WTC11 (cell line): ENCODE results near the gene EFCAB8. TPM values are rescaled to one million over a fixed set of nuclear protein-coding genes. Genes with fewer than 3 reads are reported as not detected.

Experiments used
- ATAC-seq: fragments of 200-7000 bp; cut with Tn5 transposase; 2 replicates; pipeline ENCODE4 v1.10.0; 2021; ENCODE audit warnings: mild to moderate bottlenecking, moderate library complexity
- CTCF ChIA-PET: fragments of 300-600 bp; sonication (Branson Sonifier 250); formaldehyde crosslinking; loops from one replicate; lab custom pipeline; 2021; ENCODE audit warnings: antibody characterized with exemption; lab: Charles Lee
- POLR2A ChIA-PET: fragments of 350-600 bp; sonication (Branson Sonifier 250); formaldehyde crosslinking; loops from one replicate; lab custom pipeline; 2021; ENCODE audit warnings: antibody characterized with exemption; lab: Charles Lee
- DNase-seq: peaks from one replicate; pipeline ENCODE4 v3.0.0; 2021; ENCODE audit warnings: low spot score
- H3K27ac Mint-ChIP-seq: 2 replicates; pipeline ENCODE4 v1.8.0; 2021; ENCODE audit warnings: mixed read lengths
- H3K27me3 Mint-ChIP-seq: 2 replicates; pipeline ENCODE4 v1.8.0; 2021; ENCODE audit warnings: low read depth, mild to moderate bottlenecking, moderate library complexity, mixed read lengths
- H3K36me3 Mint-ChIP-seq: 2 replicates; pipeline ENCODE4 v1.8.0; 2021; ENCODE audit warnings: mixed read lengths
- H3K4me1 Mint-ChIP-seq: 2 replicates; pipeline ENCODE4 v1.8.0; 2022; ENCODE audit warnings: mixed read lengths
- H3K4me3 Mint-ChIP-seq: 2 replicates; pipeline ENCODE4 v1.8.0; 2021; ENCODE audit warnings: mild to moderate bottlenecking, moderate library complexity, mixed read lengths
- H3K9me3 Mint-ChIP-seq: 2 replicates; pipeline ENCODE4 v1.8.0; 2021; ENCODE audit warnings: mixed read lengths
- CBFB ChIP-seq: sonication (generic); formaldehyde crosslinking; IDR thresholded peaks from 2 replicates; pipeline ENCODE4 v1.8.1; 2022; ENCODE audit warnings: mild to moderate bottlenecking, low read depth, missing genetic modification reagents
- CTCF ChIP-seq: fragments of 200-600 bp; IDR thresholded peaks from 2 replicates; pipeline ENCODE4 v1.8.0; 2022; ENCODE audit warnings: antibody characterized with exemption
- EMX1 ChIP-seq: fragments of 250-450 bp; sonication (Bioruptor Pico); IDR thresholded peaks from 2 replicates; pipeline ENCODE4 v1.8.0; 2021; ENCODE audit warnings: mild to moderate bottlenecking
- FOXP4 ChIP-seq: sonication (generic); formaldehyde crosslinking; IDR thresholded peaks from 2 replicates; pipeline ENCODE4 v1.8.0; 2022; ENCODE audit warnings: mild to moderate bottlenecking, missing genetic modification reagents
- PRDM15 ChIP-seq: sonication (generic); formaldehyde crosslinking; IDR thresholded peaks from 2 replicates; pipeline ENCODE4 v1.8.0; 2022; ENCODE audit warnings: missing genetic modification reagents
- RORB ChIP-seq: fragments of 250-450 bp; sonication (Bioruptor Pico); IDR thresholded peaks from 2 replicates; pipeline ENCODE4 v1.9.0; 2021; ENCODE audit warnings: mild to moderate bottlenecking
- SMAD4 ChIP-seq: sonication (generic); formaldehyde crosslinking; IDR thresholded peaks from 2 replicates; pipeline ENCODE4 v1.8.0; 2022; ENCODE audit warnings: mild to moderate bottlenecking, missing genetic modification reagents
- TCF7 ChIP-seq: sonication (generic); formaldehyde crosslinking; IDR thresholded peaks from 2 replicates; pipeline ENCODE4 v1.8.0; 2022; ENCODE audit warnings: mild to moderate bottlenecking, low read depth, missing genetic modification reagents, moderate library complexity
- ZBTB43 ChIP-seq: sonication (generic); formaldehyde crosslinking; IDR thresholded peaks from 2 replicates; pipeline ENCODE4 v1.8.1; 2023; ENCODE audit warnings: mild to moderate bottlenecking, missing genetic modification reagents
- ZNF138 ChIP-seq: sonication (generic); formaldehyde crosslinking; conservative IDR thresholded peaks from 2 replicates; pipeline ENCODE4 v1.8.1; 2022; ENCODE audit warnings: mild to moderate bottlenecking, moderate library complexity, missing genetic modification reagents
- ZNF532 ChIP-seq: fragments of 250-450 bp; sonication (Bioruptor Pico); IDR thresholded peaks from 2 replicates; pipeline ENCODE4 v1.9.0; 2021; ENCODE audit warnings: mild to moderate bottlenecking, borderline replicate concordance
- total RNA-seq: library from RNA; stranded (reverse); gene quantifications from 3 replicates; pipeline ENCODE4 v1.2.3, GENCODE V29; 2021
- TF ChIP-seq, protein P1 (sequence below): fragments of 250-450 bp; sonication (Bioruptor Pico); conservative IDR thresholded peaks from 2 replicates; pipeline ENCODE4 v1.9.0; 2021; ENCODE audit warnings: mild to moderate bottlenecking
- TF ChIP-seq, protein P2 (sequence below): sonication (generic); formaldehyde crosslinking; IDR thresholded peaks from 2 replicates; pipeline ENCODE4 v1.8.1; 2022; ENCODE audit warnings: low read depth, missing genetic modification reagents, borderline replicate concordance
- TF ChIP-seq, protein P3 (sequence below): fragments of 250-450 bp; sonication (Bioruptor Pico); IDR thresholded peaks from 2 replicates; pipeline ENCODE4 v2.1.2; 2022; ENCODE audit warnings: mild to moderate bottlenecking, moderate library complexity

The EFCAB8 gene
- total RNA-seq, 1 experiment from 2014 or later = 0.17 TPM

DNA sequence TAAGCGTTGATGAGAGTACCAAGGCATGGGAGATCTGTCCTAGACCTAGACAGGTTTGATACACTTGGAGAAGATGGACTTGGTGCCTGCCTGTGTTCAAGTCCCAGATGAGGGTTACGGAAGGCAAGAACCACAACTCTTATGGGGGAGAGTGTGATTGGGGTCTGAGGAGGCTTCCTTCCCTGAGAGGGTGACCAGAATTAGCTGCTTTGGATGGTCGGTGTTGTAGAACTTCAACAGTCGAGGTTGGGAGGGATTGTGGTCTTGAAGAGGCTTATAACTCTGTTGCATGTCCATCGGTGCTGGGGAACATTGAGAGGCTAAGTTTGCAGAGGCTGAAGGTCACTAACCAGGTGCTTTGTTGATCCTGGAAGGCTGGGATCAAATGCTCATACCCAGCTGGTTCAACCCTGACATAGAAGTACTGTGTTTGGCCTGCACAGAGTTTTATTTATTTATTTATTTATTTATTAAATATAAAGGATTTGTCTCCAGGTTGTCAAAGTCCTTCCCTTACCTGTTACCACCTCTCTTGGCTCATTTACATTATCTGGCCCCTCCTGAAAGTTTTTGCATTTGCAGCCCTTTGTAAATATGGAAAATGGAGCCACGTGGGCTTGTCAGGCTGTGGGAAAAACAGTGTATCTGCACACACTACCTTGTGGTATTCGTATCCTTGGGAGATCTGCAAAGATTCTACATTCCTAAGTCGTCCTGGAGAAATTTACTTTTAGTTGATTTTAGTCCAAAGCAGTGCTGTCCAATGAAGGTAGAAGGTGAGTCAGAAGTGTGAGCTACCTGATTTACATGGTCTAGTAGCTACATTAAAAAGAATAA lies 15.8 kb upstream of the EFCAB8 start:
- H3K4me3 Mint-ChIP-seq = no peak overlapping the region
- TF ChIP-seq ZNF532 (CRISPR knock-in tag) = no peak
- DNase-seq (no peak), ATAC-seq (no peak)
- H3K27ac Mint-ChIP-seq = peak overlapping the region; percentile 93
- H3K9me3 Mint-ChIP-seq = no peaks in the 10 kb centered on the region
- POLR2A ChIA-PET = no interaction called here
- peaks cover 17% of the 10 kb centered on the region for H3K4me1 Mint-ChIP-seq
- H3K36me3 Mint-ChIP-seq = peaks cover 62% of the 10 kb centered on the region
- H3K27me3 Mint-ChIP-seq = no peaks in the 10 kb centered on the region
- CTCF ChIA-PET = interaction anchor here (1.0 to 1.7 kb wide), 4 partner anchors 13 to 64 kb away, joined by 3 to 10 read pairs (median 4); no protein-coding TSS in a partner anchor

DNA sequence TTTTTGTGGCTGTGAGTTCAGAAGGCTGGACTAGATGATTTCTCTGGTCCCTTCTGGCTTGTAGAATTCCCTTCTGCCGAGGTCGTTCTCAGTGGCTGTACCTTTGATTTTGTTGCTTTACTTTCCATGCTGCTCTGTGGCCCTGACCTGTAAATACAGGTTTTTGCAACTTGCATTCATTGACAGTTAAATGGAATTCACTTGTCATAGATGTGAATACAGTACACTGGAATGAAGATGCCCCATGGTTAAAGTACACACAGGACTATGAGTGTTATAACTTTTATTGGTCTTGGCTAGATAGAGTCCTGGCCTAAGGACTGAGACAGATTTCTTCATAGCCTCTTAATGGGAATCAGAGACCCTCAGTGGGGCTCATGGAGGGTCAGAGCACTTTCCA lies 12.9 kb upstream of the EFCAB8 start:
- Mint-ChIP-seq H3K27ac (no peak overlapping the region), H3K9me3 (no peaks in the 10 kb centered on the region), H3K27me3 (no peaks in the 10 kb centered on the region), H3K4me1 (peaks cover 30% of the 10 kb centered on the region), H3K4me3 (no peak overlapping the region), H3K36me3 (peaks cover 54% of the 10 kb centered on the region)
- POLR2A ChIA-PET = no interaction called here
- ATAC-seq (no peak), DNase-seq (no peak)
- CTCF ChIA-PET = no interaction called here
- TF ChIP-seq FOXP4 (CRISPR knock-in tag) = no peak
- TF ChIP-seq, protein P1, sequence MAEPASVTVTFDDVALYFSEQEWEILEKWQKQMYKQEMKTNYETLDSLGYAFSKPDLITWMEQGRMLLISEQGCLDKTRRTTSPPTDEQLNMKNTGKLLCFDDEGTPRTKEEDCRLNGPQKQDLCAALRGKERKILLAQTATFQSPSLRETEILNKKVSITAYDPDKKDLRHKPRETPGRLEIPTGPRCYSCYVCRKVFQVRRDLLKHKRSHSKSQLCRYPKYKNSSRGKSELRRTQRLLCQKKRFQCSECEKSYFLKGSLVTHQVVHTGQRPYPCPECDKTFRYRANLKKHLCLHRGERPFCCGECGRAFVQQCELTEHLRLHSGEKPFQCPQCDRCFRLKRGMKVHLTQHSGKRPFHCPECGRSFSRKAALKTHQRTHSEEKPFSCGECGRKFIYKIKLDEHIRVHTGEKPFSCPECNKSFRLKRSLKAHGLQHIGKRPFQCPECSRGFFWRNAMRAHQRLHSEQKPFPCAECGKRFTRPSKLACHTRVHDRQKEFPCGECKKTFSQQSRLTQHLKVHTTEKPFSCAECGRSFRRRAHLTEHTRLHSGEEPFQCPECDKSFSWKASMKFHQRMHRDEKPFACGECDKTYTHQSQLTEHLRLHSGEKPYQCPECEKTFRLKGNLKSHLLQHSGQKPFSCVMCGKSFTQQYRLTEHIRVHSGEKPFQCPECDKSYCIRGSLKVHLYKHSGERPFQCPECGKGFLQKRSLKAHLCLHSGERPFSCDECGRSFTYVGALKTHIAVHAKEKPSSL = no peak
- no peak for TF ChIP-seq SMAD4 (CRISPR knock-in tag)
- TF ChIP-seq EMX1 (CRISPR knock-in tag) = no peak
- TF ChIP-seq, protein P2, sequence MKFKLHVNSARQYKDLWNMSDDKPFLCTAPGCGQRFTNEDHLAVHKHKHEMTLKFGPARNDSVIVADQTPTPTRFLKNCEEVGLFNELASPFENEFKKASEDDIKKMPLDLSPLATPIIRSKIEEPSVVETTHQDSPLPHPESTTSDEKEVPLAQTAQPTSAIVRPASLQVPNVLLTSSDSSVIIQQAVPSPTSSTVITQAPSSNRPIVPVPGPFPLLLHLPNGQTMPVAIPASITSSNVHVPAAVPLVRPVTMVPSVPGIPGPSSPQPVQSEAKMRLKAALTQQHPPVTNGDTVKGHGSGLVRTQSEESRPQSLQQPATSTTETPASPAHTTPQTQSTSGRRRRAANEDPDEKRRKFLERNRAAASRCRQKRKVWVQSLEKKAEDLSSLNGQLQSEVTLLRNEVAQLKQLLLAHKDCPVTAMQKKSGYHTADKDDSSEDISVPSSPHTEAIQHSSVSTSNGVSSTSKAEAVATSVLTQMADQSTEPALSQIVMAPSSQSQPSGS (CRISPR knock-in tag) = no peak
- no peak for TF ChIP-seq CBFB
- TF ChIP-seq ZBTB43 (CRISPR knock-in tag) = no peak
- TF ChIP-seq PRDM15 = no peak
- no peak for TF ChIP-seq RORB
- TF ChIP-seq ZNF138 = no peak
- TF ChIP-seq CTCF = no peak
- TF ChIP-seq TCF7 = no peak
- TF ChIP-seq, protein P3, sequence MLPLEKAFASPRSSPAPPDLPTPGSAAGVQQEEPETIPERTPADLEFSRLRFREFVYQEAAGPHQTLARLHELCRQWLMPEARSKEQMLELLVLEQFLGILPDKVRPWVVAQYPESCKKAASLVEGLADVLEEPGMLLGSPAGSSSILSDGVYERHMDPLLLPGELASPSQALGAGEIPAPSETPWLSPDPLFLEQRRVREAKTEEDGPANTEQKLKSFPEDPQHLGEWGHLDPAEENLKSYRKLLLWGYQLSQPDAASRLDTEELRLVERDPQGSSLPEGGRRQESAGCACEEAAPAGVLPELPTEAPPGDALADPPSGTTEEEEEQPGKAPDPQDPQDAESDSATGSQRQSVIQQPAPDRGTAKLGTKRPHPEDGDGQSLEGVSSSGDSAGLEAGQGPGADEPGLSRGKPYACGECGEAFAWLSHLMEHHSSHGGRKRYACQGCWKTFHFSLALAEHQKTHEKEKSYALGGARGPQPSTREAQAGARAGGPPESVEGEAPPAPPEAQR (CRISPR knock-in tag) = no peak
